Upper lobe of left lung (tissue), 4 donors: Measurements from ENCODE around the gene DSEL.

ENCODE experiments used
- POLR2AphosphoS5 ChIP-seq, 2 donors: sonication (generic); formaldehyde crosslinking; IDR thresholded peaks; one replicate each; pipeline ENCODE4 v1.5.1; 2017; ENCODE audit warnings: antibody characterized with exemption in 2 of 2
- TF ChIP-seq, protein P1 (sequence below), 6 experiments: fragments of 450-650 bp in 4 of 6; fragments of 200-600 bp in 2 of 6; sonication (generic) in 2 of 6; IDR thresholded peaks; one replicate each; pipeline ENCODE4 v1.5.1; 2016 to 2019; ENCODE audit warnings: antibody characterized with exemption in 6 of 6

DNA sequence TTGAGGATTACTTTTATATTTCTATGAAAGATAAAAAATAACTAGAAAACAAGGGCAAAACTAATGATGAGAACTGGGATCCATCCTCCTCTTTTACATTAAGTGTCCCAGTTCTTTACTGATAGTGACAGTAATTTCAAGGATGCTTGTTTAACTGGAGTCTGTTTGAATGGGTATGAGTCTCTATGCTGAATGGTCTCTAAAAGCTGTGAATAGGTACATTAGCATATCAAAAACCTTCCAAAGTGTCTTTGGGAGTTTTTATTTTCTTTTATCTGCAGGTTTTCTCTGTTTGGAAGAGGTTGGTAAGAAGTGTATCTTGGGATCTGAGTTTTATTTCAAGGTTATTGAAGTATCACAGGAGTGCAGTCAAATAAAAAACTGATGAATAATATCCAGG is 30.0 kb downstream of the DSEL start:
- TF ChIP-seq POLR2AphosphoS5 (IDR thresholded peaks at IDR 0.05), result no peak
- TF ChIP-seq, protein P1, sequence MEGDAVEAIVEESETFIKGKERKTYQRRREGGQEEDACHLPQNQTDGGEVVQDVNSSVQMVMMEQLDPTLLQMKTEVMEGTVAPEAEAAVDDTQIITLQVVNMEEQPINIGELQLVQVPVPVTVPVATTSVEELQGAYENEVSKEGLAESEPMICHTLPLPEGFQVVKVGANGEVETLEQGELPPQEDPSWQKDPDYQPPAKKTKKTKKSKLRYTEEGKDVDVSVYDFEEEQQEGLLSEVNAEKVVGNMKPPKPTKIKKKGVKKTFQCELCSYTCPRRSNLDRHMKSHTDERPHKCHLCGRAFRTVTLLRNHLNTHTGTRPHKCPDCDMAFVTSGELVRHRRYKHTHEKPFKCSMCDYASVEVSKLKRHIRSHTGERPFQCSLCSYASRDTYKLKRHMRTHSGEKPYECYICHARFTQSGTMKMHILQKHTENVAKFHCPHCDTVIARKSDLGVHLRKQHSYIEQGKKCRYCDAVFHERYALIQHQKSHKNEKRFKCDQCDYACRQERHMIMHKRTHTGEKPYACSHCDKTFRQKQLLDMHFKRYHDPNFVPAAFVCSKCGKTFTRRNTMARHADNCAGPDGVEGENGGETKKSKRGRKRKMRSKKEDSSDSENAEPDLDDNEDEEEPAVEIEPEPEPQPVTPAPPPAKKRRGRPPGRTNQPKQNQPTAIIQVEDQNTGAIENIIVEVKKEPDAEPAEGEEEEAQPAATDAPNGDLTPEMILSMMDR (IDR thresholded peaks at IDR 0.05), result no peak
